H1 (cell line): ENCODE data around the gene KCNMB4. TPM values are rescaled to one million over a fixed set of nuclear protein-coding genes. Genes with fewer than 3 reads are reported as not detected.

Experiments
- GTF2F1 ChIP-seq: IDR thresholded peaks from 2 replicates; pipeline ENCODE4 v1.6.1; 2012; ENCODE audit warnings: low read depth, low read length, improper control_type of control experiment, borderline replicate concordance
- JUN ChIP-seq: IDR thresholded peaks from 2 replicates; pipeline ENCODE4 v1.6.1; 2011; ENCODE audit warnings: low read depth, mild to moderate bottlenecking, improper control_type of control experiment, low read length
- JUND ChIP-seq: IDR thresholded peaks from 2 replicates; pipeline ENCODE4 v1.6.1; 2011; ENCODE audit warnings: mild to moderate bottlenecking, improper control_type of control experiment, low read length
- MAX ChIP-seq: IDR thresholded peaks from 2 replicates; pipeline ENCODE4 v1.6.1; 2012; ENCODE audit warnings: inconsistent platforms
- SP2 ChIP-seq: IDR thresholded peaks from 2 replicates; pipeline ENCODE4 v1.6.1; 2012; ENCODE audit warnings: mild to moderate bottlenecking, low read length, inconsistent platforms
- TBP ChIP-seq: IDR thresholded peaks from 2 replicates; pipeline ENCODE4 v1.6.1; 2011; ENCODE audit warnings: low read depth, low read length, improper control_type of control experiment
- TEAD4 ChIP-seq: IDR thresholded peaks from 2 replicates; pipeline ENCODE4 v1.6.1; 2012; ENCODE audit warnings: low read depth, low read length, inconsistent platforms, mixed read lengths
- polyA plus RNA-seq, 7 experiments: library from polyadenylated mRNA; depleted of rRNA in 3 of 7; stranded (reverse) in 5 of 7; unstranded in 2 of 7; fragments of >200 nt in 5 of 7; fragments of 200-250 nt in 2 of 7; gene quantifications; 1 replicate in 5 of 7; 2 replicates in 1 of 7; 4 replicates in 1 of 7; pipeline versions ENCODE4 v1.2.1 to v1.2.3, GENCODE V29; 2011 to 2013; ENCODE audit warnings: missing spikeins in 2 of 7, mixed read lengths in 2 of 7
- total RNA-seq: library from RNA; stranded (reverse); fragmentation: NEBNext Ultra II Directional; extraction: Animal tissue kit (Norgen Biotek cat#: 25700); gene quantifications from 2 replicates; pipeline ENCODE4 v1.2.1, GENCODE V29; 2021

The KCNMB4 gene
- total and polyA plus RNA-seq, 2 of the 8 experiments (the other 6 are each of a cell fraction or from before 2014, with no cell fraction given), result 10.9 to 16.0 TPM

- TF ChIP-seq JUN, result no peak
- TF ChIP-seq TEAD4, result no peak
- no peak for TF ChIP-seq GTF2F1
- peak; percentile 61; the same call in 1 of the 2 replicates for TF ChIP-seq TBP
- no peak for TF ChIP-seq JUND
- no peak for TF ChIP-seq SP2
- TF ChIP-seq MAX, result no peak
Measured at GRCh38 chr12:70365648-70366518, at the start of gene KCNMB4 (continued).
